Esophagus mucosa (tissue), 1 donor: ENCODE measurements around the gene AHRR. TPM values are rescaled to one million over a fixed set of nuclear protein-coding genes. Genes with fewer than 3 reads are reported as not detected.
"Not testable (repeated sequence)": the region's sequence is repeated elsewhere in the genome, so short reads cannot be mapped to it uniquely, and the experiment has no call there.

Experiments
- ATAC-seq: fragments of 200-7000 bp; cut with Tn5 transposase; one replicate; pipeline ENCODE4 v1.9.1; 2020
- total RNA-seq: library from RNA; stranded (reverse); gene quantifications from one replicate; pipeline ENCODE4 v1.2.4, GENCODE V29; 2023
- donor health status: DM: yes; HTN: yes; CAD: no.

AHRR gene
- total RNA-seq, 1 donor from 2014 or later, result 1.1 TPM

DNA sequence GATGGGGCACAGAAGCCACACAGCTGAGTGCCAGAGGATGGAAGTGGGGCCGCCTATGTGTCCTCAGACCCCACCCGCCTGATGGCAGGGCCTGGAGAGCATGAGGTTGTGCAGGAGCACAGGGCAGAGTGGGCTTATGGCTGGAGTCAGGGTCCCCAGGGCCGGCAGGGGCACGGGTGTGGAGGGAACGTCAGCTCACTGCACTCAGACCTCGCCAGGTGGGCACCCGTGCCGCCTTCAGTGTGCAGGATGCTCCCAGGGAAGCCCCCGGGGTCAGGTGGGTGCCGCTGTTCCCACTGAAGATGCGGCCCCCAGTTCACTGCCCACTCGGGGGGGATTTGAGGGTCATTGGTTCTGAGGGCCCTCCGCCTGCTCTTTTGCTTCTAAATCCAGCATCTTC, 156.4 kb downstream of the AHRR start:
- no peak for ATAC-seq

- no peak for ATAC-seq
Measured at GRCh38 chr5:478369-478981, 157.0 kb downstream of the AHRR start.

- no peak for ATAC-seq
Measured at GRCh38 chr5:478982-479535, 157.5 kb downstream of the AHRR start.

DNA sequence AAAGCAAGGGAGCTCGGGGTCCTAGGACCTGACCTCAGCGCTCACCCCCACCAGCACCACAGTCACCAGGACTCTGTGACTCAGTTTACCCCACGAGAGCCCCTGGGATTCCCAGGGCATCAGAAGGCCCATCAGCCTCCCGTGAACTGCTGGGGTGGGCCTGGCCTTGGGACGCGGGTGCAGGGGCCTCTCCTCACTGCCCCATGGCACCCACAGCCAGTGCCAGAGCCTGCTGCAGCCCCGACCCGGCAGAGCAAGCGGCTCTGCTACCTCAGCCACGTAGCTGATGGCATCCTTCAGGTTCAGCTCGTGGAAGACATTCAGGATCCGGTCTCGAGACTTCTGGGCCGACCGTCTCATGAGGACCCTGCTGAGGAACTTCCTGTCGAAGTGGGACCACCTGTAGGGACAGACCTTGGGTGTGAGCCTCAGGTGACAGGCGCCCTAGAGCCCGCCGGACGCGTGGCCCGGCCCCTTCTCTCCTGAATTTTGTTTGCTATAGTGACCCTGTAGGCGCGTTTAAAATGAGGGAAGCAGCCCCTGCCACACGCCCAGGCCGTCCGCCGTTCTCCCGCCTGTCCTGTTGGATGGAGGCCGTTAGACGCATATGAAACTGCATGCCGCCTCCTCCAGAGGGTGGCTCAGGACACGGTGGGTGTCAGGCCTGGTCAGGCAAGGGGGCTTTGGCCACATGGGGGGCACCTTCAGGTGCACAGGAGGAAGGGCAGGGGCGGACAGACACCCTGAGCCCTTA, 158.2 kb downstream of the AHRR start:
- ATAC-seq, result no peak

- ATAC-seq, result no peak
Measured at GRCh38 chr5:481347-481746, 159.8 kb downstream of the AHRR start.

- ATAC-seq, result no peak
Measured at GRCh38 chr5:482021-482420, 160.5 kb downstream of the AHRR start.

- ATAC-seq, result peak; percentile 2
Measured at GRCh38 chr5:482506-482905, 161.0 kb downstream of the AHRR start.

- no peak for ATAC-seq
Measured at GRCh38 chr5:483011-483410, 161.5 kb downstream of the AHRR start.

DNA sequence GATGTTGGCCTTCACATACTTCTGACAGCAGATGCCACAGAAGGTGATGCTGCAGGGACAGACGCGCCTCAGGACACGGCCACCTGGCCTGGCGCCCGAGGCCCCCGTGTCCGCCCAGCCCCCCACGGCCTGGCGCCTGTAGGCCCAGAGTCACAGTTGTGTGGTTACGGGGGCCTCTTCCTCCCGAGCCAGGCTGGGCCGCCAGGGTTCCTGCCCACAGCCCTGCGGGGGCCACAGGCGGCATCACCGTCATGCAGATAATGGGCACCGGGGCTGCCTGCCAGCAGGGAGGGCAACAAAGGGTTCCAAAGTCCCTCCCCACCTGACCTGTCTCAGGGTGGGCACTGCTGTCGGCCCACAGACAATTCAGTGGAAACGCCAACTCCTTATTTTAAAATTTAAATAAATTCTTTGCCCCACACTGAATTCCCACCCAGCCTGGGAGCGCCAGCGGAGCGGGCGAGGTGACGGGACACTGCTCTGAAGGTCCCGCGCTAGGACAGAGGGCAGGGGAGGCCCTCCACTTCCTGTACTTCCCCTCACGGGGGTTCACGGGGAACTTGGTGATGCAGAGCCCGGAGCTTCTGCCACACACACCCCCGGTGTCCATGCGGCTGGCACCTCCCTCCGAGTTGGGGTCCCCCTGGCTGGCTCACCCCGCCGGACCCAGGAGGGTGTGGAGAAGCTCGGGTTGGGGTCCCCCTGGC, 162.1 kb downstream of the AHRR start:
- ATAC-seq, result no peak

DNA sequence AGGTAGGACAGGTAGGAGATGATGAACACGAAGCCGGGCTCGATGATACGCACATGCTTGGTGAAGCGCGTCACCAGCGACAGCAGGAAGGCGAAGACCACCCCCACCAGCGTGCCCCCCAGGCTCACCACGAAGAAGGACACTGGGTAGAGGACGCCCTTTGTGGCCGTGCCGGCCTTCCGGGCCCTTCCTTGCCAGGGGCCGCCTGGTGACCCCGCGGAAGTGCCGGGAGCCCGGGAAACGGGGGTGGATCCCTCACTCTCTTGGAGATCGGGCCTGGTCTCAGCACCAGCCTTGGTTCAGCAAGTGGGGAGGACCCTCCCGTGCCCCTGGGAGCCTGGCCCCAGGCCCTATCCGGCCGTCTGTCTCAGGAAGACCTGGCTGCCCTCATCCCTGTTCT, 163.0 kb downstream of the AHRR start:
- ATAC-seq, result no peak

GRCh38 chr5:485113-485945, 163.8 kb downstream of the AHRR start:
- no peak for ATAC-seq

GRCh38 chr5:485946-486491, 164.5 kb downstream of the AHRR start:
- no peak for ATAC-seq

GRCh38 chr5:486597-486996, 165.1 kb downstream of the AHRR start:
- ATAC-seq, result not testable (repeated sequence)

Other genes with a start within 250 kb of the AHRR start
- 0.36 TPM for gene PLEKHG4B, start 229.5 kb upstream of the AHRR start, total RNA-seq
- not detected for gene LRRC14B, start 130.2 kb upstream of the AHRR start, total RNA-seq
- 1.6 TPM for gene CCDC127, start 103.6 kb upstream of the AHRR start, total RNA-seq
- 53.6 TPM for gene SDHA, start 103.4 kb upstream of the AHRR start, total RNA-seq
- gene PDCD6, start 50.1 kb upstream of the AHRR start, total RNA-seq, result 96.8 TPM
- gene EXOC3, start 121.5 kb downstream of the AHRR start, total RNA-seq, result 37.4 TPM
- gene SLC9A3, start 202.7 kb downstream of the AHRR start, total RNA-seq, result 1.6 TPM